NCI-H2196 (cell line): ENCODE data around the gene CDH4.

Experiments
- DNase-seq: peaks from one replicate; lab custom pipeline; 2025; ENCODE audit not compliant: unreplicated experiment; lab: John Stamatoyannopoulos, UW

Gene CDH4

GRCh38 chr20:61679473-61679872 is 427.4 kb downstream of the CDH4 start:
- no peak for DNase-seq

GRCh38 chr20:61680096-61680495 is 428.0 kb downstream of the CDH4 start:
- DNase-seq = no peak

- DNase-seq = no peak
These were observed 430.3 kb downstream of the CDH4 start for GRCh38 chr20:61682114-61682995.

- DNase-seq = no peak
These were observed 431.1 kb downstream of the CDH4 start for GRCh38 chr20:61682996-61683681.

- peak; percentile 55 for DNase-seq
These were observed 431.7 kb downstream of the CDH4 start for GRCh38 chr20:61683721-61684120.

- no peak for DNase-seq
These were observed 432.1 kb downstream of the CDH4 start for GRCh38 chr20:61684136-61684535.

- DNase-seq = no peak
These were observed 432.6 kb downstream of the CDH4 start for GRCh38 chr20:61684583-61685235.

GRCh38 chr20:61685462-61685861 is 433.4 kb downstream of the CDH4 start:
- DNase-seq = no peak

GRCh38 chr20:61686051-61686936 is 434.2 kb downstream of the CDH4 start:
- DNase-seq = no peak

- no peak for DNase-seq
These were observed 436.4 kb downstream of the CDH4 start for GRCh38 chr20:61688411-61688810.

- no peak for DNase-seq
These were observed 438.1 kb downstream of the CDH4 start for GRCh38 chr20:61690150-61690549.

GRCh38 chr20:61690993-61691838 is 439.2 kb downstream of the CDH4 start:
- no peak for DNase-seq

- no peak for DNase-seq
These were observed 439.9 kb downstream of the CDH4 start for GRCh38 chr20:61691978-61692377.

- DNase-seq = no peak
These were observed 440.4 kb downstream of the CDH4 start for GRCh38 chr20:61692479-61692878.

- DNase-seq = no peak
These were observed 441.1 kb downstream of the CDH4 start for GRCh38 chr20:61693055-61693600.

- no peak for DNase-seq
These were observed 442.6 kb downstream of the CDH4 start for GRCh38 chr20:61694682-61695081.

- no peak for DNase-seq
These were observed 443.7 kb downstream of the CDH4 start for GRCh38 chr20:61695741-61696140.

- DNase-seq = no peak
These were observed 444.2 kb downstream of the CDH4 start for GRCh38 chr20:61696181-61696735.
